Muscle layer of duodenum (tissue), 2 donors: Measurements from ENCODE around the gene TBCCD1.
"Not testable (repeated sequence)": the region's sequence is repeated elsewhere in the genome, so short reads cannot be mapped to it uniquely, and the experiment has no call there.

Experiments used
- H3K27ac ChIP-seq: one replicate; pipeline ENCODE4 v1.7.0; 2013; ENCODE audit warnings: mild to moderate bottlenecking, low read length
- H3K27me3 ChIP-seq: one replicate; pipeline ENCODE4 v1.7.0; 2013; ENCODE audit warnings: low read depth, mild to moderate bottlenecking, control low read depth, low read length
- H3K36me3 ChIP-seq, 2 donors: one replicate each; pipeline ENCODE4 v1.7.0; 2013; ENCODE audit warnings: low read length in 2 of 2, control low read depth in 1 of 2, mild to moderate bottlenecking in 1 of 2; ENCODE audit not compliant: insufficient read depth in 2 of 2, control insufficient read depth in 1 of 2
- H3K4me1 ChIP-seq, 2 donors: one replicate each; pipeline ENCODE4 v1.7.0; 2013; ENCODE audit warnings: low read length in 2 of 2, mild to moderate bottlenecking in 2 of 2, control low read depth in 1 of 2, moderate library complexity in 1 of 2; ENCODE audit not compliant: insufficient read depth in 2 of 2, control insufficient read depth in 1 of 2
- H3K4me3 ChIP-seq, 2 donors: one replicate each; pipeline ENCODE4 v1.7.0; 2013; ENCODE audit warnings: low read length in 2 of 2, low read depth in 1 of 2, mild to moderate bottlenecking in 1 of 2
- H3K9me3 ChIP-seq, 2 donors: one replicate each; pipeline ENCODE4 v1.7.0; 2013; ENCODE audit warnings: low read length in 2 of 2, control low read depth in 1 of 2, mild to moderate bottlenecking in 1 of 2; ENCODE audit not compliant: control insufficient read depth in 1 of 2
- donor health status: healthy.

The TBCCD1 gene

GRCh38 chr3:186540835-186541226 lies 26.3 kb downstream of the TBCCD1 start:
- peaks cover 0 to 4% of the 10 kb centered on the region in 2 donors for H3K4me1 ChIP-seq
- H3K27me3 ChIP-seq: no peaks in the 10 kb centered on the region

DNA sequence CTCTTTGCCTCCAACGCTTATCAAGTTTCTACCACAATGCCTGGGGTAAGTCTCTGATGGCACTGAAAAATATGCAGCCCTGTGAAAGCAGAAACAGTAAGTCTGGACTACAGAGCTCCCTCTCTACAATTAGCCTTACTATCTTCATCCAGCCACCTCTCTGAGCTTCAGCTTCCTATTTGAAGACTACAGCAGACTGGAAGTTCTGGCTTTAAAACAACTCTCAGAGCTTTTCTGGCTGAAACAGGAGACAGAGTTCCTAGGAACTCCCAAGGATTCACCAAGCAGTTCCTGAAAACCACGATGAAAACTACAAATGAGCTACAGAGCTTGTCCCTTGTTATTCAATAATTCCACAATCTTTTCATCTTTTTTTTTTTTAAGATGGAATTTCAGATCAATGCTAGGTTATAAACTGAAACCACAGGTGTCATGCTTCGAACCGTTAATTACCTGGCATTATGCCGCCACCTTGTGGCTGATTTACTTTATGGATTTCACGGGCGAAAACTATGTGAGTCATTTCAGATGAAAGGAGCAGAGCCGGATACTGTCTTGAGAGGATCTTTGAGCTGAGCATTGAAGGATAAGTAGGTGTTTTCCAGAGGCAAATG lies 26.8 kb downstream of the TBCCD1 start:
- Histone ChIP-seq H3K4me1 (peaks cover 0 to 4% of the 10 kb centered on the region in 2 donors), H3K27me3 (no peaks in the 10 kb centered on the region), H3K9me3 (no peaks in the 10 kb centered on the region), H3K36me3 (peaks cover 0 to 9% of the 10 kb centered on the region in 2 donors), H3K27ac (no peak overlapping the region), H3K4me3 (peak overlapping the region in 1 of 2 donors; percentile 31)

More at GRCh38 chr3:186540835-186541226, 26.3 kb downstream of the TBCCD1 start:
- no peak overlapping the region for H3K4me3 ChIP-seq
- H3K27ac ChIP-seq: no peak overlapping the region
- H3K36me3 ChIP-seq: peaks cover 0 to 9% of the 10 kb centered on the region in 2 donors
- H3K9me3 ChIP-seq: no peaks in the 10 kb centered on the region

DNA sequence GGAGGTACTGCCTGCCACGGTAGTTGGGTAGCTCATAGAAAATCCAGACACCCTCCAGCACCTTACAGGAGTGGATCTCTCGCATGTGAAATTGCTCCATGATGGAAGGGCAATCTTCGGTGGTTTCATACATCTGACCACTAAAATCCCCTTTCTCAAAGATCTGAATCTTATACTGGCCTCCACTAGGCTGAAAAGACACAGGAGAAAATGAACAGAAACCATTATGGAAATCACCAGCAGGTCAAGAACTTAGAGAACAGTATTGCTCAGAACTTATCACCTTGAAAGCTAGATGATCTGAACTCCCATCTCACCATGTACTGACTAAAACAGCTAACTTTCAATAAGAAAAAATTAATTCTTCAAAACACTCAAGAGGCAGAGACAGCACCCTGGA lies 28.4 kb downstream of the TBCCD1 start:
- Histone ChIP-seq H3K27me3 (no peaks in the 10 kb centered on the region), H3K9me3 (no peaks in the 10 kb centered on the region), H3K27ac (no peak overlapping the region), H3K4me1 (peaks cover 0 to 4% of the 10 kb centered on the region in 2 donors), H3K36me3 (no peaks in the 10 kb centered on the region), H3K4me3 (no peak overlapping the region)

DNA sequence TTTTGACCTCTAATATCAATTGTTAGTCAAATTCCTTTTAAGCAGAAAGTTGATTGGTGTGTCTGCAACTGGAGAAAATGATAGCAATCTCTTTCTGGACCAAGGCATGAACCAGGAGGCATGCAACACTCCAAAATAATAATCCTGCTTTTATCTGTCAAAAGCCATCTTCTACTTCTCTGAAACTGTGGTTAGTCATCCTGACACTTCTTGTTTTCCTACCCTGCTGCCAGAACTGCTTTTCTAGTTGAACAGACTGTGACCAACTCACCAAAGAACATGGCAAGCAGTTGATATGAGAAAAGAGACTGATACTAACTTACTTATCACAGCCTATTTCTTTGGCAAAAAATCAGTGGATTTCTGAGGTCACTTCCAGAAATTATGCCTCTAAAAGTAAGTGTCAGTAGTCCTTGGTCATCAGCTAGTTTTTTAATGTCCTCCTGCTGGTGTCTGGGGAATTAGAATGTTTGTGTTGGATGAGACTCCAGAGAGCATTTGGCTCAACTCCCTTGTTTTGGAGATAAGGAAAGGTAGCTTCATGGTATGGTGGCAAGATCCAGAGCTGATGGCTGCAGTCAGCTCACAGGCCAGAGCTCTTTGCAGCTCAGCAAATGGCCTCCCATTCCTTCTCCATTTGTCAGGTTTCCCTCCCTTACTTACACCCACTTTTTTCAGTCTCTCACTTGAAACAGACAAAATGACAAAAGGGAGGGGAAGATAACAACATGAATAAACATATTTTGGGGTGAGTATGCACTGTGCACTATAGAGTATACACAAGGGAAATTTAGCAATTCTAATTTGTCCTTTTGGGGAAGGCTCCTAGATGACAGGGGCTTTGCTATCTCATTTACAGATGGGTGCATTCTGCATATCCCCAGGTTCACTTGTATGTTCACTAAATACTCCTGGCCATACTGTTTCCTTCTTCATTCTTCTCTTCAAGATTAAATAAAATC lies 30.0 kb downstream of the TBCCD1 start:
- no peaks in the 10 kb centered on the region for H3K36me3 ChIP-seq
- H3K4me3 ChIP-seq: no peak overlapping the region
- no peaks in the 10 kb centered on the region for H3K27me3 ChIP-seq
- peaks cover 0 to 4% of the 10 kb centered on the region in 2 donors for H3K4me1 ChIP-seq
- H3K9me3 ChIP-seq: no peaks in the 10 kb centered on the region
- H3K27ac ChIP-seq: no peak overlapping the region

- no peaks in the 10 kb centered on the region for H3K4me1 ChIP-seq
- no peak overlapping the region for H3K4me3 ChIP-seq
- no peaks in the 10 kb centered on the region for H3K36me3 ChIP-seq
- no peaks in the 10 kb centered on the region for H3K27me3 ChIP-seq
- H3K9me3 ChIP-seq: no peaks in the 10 kb centered on the region
- no peak overlapping the region for H3K27ac ChIP-seq
Measured at GRCh38 chr3:186534113-186534669, 32.9 kb downstream of the TBCCD1 start.

DNA sequence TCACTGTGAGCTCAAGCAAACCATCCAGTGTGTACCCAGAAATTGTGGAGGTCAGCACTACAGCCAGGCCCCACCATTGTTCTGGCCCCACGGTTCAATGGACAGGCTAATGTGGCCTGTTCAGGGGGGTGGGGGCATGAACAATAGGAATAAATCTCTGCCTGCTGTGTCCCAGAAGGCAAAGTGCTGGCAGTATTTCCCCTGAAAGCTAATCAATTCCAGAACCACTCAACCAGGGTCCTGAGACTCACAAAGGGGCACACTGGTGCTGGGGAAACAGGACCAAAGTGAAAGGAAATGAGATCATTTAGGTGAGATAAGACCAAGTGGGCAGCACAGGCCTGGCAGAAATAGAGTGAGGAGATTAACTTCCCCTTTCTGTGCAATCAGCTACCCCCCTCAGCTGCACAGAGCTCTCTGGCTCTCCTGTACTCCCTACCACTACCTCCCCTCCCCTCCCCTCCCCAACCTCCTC lies 34.5 kb downstream of the TBCCD1 start:
- H3K27me3 ChIP-seq: no peaks in the 10 kb centered on the region
- no peak overlapping the region for H3K27ac ChIP-seq
- no peaks in the 10 kb centered on the region for H3K36me3 ChIP-seq
- H3K4me1 ChIP-seq: no peaks in the 10 kb centered on the region
- H3K9me3 ChIP-seq: no peaks in the 10 kb centered on the region
- no peak overlapping the region for H3K4me3 ChIP-seq

DNA sequence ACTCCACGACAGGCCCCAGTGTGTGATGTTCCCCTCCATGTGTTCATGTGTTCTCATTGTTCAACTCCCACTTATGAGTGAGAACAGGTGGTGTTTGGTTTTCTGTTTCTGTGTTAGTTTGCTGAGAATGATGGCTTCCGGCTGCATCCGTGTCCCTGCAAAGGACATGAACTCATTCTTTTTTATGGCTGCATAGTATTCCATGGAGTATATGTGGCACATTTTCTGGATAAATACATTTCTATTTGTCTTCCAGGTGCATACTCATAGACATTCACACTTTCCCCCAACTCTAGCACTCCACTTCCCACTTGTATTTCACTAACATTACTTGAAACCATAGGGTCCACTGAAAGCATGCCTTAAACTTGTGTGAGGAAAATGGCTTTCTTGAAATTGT lies 35.4 kb downstream of the TBCCD1 start:
- H3K27ac ChIP-seq, H3K4me1 ChIP-seq, H3K9me3 ChIP-seq, H3K27me3 ChIP-seq, H3K36me3 ChIP-seq, H3K4me3 ChIP-seq: not testable (repeated sequence)

- H3K4me1 ChIP-seq: no peaks in the 10 kb centered on the region
- no peak overlapping the region for H3K27ac ChIP-seq
- no peaks in the 10 kb centered on the region for H3K36me3 ChIP-seq
- H3K4me3 ChIP-seq: no peak overlapping the region
- no peaks in the 10 kb centered on the region for H3K9me3 ChIP-seq
- H3K27me3 ChIP-seq: no peaks in the 10 kb centered on the region
Measured at GRCh38 chr3:186530415-186530814, 36.7 kb downstream of the TBCCD1 start.

DNA sequence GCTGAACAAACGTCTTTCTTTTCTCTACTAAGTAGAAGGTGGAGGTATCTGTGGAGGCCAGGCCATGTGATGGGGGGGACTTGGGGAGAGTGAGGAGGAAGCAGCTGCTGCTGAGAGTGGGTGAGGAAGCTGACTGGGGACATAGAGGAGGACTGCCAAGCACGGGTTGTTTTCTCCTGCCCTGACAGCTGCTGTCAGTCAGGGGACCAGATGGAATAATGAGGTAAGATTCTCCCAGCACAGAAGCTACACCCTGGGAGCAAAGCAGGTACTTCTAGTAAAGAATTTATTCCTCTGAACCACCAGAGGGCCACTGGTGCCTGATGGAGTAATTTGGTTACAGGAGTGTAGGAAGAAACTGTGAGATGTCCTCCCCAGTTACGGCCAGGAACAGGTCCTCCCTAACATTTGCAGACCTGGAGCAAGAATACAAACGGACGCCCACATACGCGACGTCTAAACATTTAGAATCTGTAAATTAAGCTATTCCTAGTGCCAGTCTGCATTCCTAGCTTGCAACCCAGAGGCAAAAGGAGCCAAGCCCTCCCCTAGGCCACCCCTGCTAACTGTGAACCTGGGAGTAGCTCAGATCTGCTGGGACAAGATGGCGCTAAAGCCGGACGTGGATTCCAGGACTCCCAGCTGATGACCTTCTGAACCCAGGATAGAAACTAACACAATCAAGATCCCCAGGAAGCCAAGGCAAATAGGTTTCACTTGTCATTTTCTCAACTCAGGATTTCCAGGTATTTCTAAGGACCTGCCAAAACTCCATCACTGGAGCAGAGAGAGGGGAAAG lies 37.7 kb downstream of the TBCCD1 start:
- Histone ChIP-seq H3K36me3 (no peaks in the 10 kb centered on the region), H3K9me3 (no peaks in the 10 kb centered on the region), H3K4me1 (no peaks in the 10 kb centered on the region), H3K27ac (no peak overlapping the region), H3K27me3 (no peaks in the 10 kb centered on the region), H3K4me3 (no peak overlapping the region)

DNA sequence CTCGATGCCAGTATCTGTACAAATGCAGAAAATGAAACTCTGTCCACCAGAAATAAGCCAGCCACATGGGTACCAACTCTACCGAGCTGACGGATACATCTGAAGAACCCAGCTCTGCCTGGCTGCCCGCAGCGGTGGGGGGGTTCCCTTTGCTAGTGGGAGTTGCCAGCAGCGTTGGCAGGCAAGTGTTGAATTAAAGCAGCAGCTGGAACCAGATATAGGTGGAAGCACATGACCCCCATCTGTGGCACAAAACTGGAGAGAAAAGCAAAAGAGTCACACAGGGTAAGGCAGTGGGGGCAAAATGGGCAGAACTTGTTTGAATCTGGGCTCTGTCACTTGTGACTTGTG lies 40.9 kb downstream of the TBCCD1 start:
- no peaks in the 10 kb centered on the region for H3K9me3 ChIP-seq
- no peaks in the 10 kb centered on the region for H3K4me1 ChIP-seq
- H3K36me3 ChIP-seq: no peaks in the 10 kb centered on the region
- H3K27me3 ChIP-seq: no peaks in the 10 kb centered on the region
- H3K27ac ChIP-seq: no peak overlapping the region
- no peak overlapping the region for H3K4me3 ChIP-seq
